NCI-H1436 treated with DMSO at 0.1 percent for 48 hours (cell line): ENCODE data around the gene CD3D.

Experiments
- DNase-seq: peaks from one replicate; lab custom pipeline; 2025; lab: John Stamatoyannopoulos, UW

The CD3D gene

GRCh38 chr11:118301600-118302195, 40.8 kb downstream of the CD3D start:
- no peak for DNase-seq

- no peak for DNase-seq
Measured at GRCh38 chr11:118295815-118296454, 46.6 kb downstream of the CD3D start.

- no peak for DNase-seq
Measured at GRCh38 chr11:118295199-118295598, 47.3 kb downstream of the CD3D start.

- no peak for DNase-seq
Measured at GRCh38 chr11:118294053-118294452, 48.5 kb downstream of the CD3D start.

- no peak for DNase-seq
Measured at GRCh38 chr11:118291477-118292135, 50.9 kb downstream of the CD3D start.

GRCh38 chr11:118290923-118291322, 51.6 kb downstream of the CD3D start:
- no peak for DNase-seq

GRCh38 chr11:118289401-118289800, 53.1 kb downstream of the CD3D start:
- no peak for DNase-seq
